K562 (cell line): Measurements from ENCODE around the gene MSH2. TPM values are rescaled to one million over a fixed set of nuclear protein-coding genes. Genes with fewer than 3 reads are reported as not detected.
A peak's percentile ranks its signal among the peaks of the same experiment; 100 is the strongest.

ENCODE experiments used
- ATAC-seq: fragments of 200-7000 bp; cut with Tn5 transposase; 3 replicates; pipeline ENCODE4 v1.9.1; 2020; ENCODE audit warnings: moderate library complexity
- BruUV-seq: library from RNA; stranded (reverse); fragments of 400-500 nt; replicated peaks from 2 replicates; lab custom pipeline; 2021; lab: Mats Ljungman, UMichigan
- CTCF ChIA-PET: fragments of 300-600 bp; formaldehyde crosslinking; extraction: SDS; loops from one replicate; lab custom pipeline; 2021; ENCODE audit warnings: low intra/inter-chr PET ratio; lab: Yijun Ruan, JAX
- POLR2A ChIA-PET: fragments of 300-600, 350-650 bp; sonication (Branson Sonifier 250); formaldehyde crosslinking; extraction: SDS; loops from one replicate; lab custom pipeline; 2021; ENCODE audit warnings: antibody characterized with exemption, inconsistent platforms; lab: Yijun Ruan, JAX
- DNase-seq, 4 experiments: peaks; one replicate each; pipeline versions ENCODE4 v3.0.0 to v3.0.0-alpha.2; 2011 to 2018; ENCODE audit warnings: low spot score in 3 of 4, mixed read lengths in 3 of 4; ENCODE audit errors: extremely low read depth in 1 of 4
- FAIRE-seq: peaks from 2 replicates; lab custom pipeline; 2011; peaks lifted over from hg19 to GRCh38; lab: Jason Lieb, UNC
- H2AFZ ChIP-seq: 2 replicates; pipeline ENCODE4 v1.6.0; 2011; ENCODE audit warnings: low read depth, low read length, control low read depth, inconsistent platforms
- H3K27ac ChIP-seq: fragments of 200-600 bp; 3 replicates; pipeline ENCODE4 v1.8.0; 2011; ENCODE audit warnings: low read depth, mild to moderate bottlenecking, control low read depth, inconsistent platforms, low read length, moderate library complexity, mixed read lengths; ENCODE audit errors: extremely low read depth
- H3K27me3 ChIP-seq, 2 experiments: fragments of 300-600 bp in 1 of 2; 2 replicates in 1 of 2; 3 replicates in 1 of 2; pipeline versions ENCODE4 v1.6.0 to v1.8.0; 2011; ENCODE audit warnings: inconsistent platforms in 2 of 2, low read length in 2 of 2, mild to moderate bottlenecking in 1 of 2, mixed read lengths in 1 of 2, moderate library complexity in 1 of 2; ENCODE audit not compliant: control insufficient read depth in 2 of 2, insufficient read depth in 2 of 2
- H3K36me3 ChIP-seq: fragments of 300-600 bp; 3 replicates; pipeline ENCODE4 v1.8.0; 2011; ENCODE audit warnings: mild to moderate bottlenecking, low read length, inconsistent platforms; ENCODE audit not compliant: control insufficient read depth, insufficient read depth
- H3K4me1 ChIP-seq, 2 experiments: fragments of 200-600 bp in 1 of 2; replicated peaks in 1 of 2; 2 replicates in 1 of 2; 3 replicates in 1 of 2; pipeline versions ENCODE4 v1.5.1 to v1.8.0; 2011; ENCODE audit warnings: inconsistent platforms in 2 of 2, low read length in 2 of 2, mild to moderate bottlenecking in 1 of 2, mixed read lengths in 1 of 2, moderate library complexity in 1 of 2; ENCODE audit not compliant: control insufficient read depth in 2 of 2, insufficient read depth in 2 of 2
- H3K4me2 ChIP-seq: 2 replicates; pipeline ENCODE4 v1.6.1; 2011; ENCODE audit warnings: low read length, control low read depth, inconsistent platforms, mixed read lengths; ENCODE audit not compliant: insufficient read depth
- H3K4me3 ChIP-seq: fragments of 200-600 bp; sonication (generic), shearing (Covaris generic); 2 replicates; pipeline ENCODE4 v1.5.1; 2016; ENCODE audit warnings: control low read depth, inconsistent platforms
- H3K79me2 ChIP-seq: fragments of 200-600 bp; 3 replicates; pipeline ENCODE4 v1.8.0; 2011; ENCODE audit warnings: low read length, inconsistent platforms; ENCODE audit not compliant: control insufficient read depth, insufficient read depth
- H3K9ac ChIP-seq, 2 experiments: 2 replicates each; pipeline versions ENCODE4 v1.6.0 to v1.6.1; 2011; ENCODE audit warnings: low read depth in 2 of 2, low read length in 2 of 2, control low read depth in 1 of 2, inconsistent platforms in 1 of 2, mild to moderate bottlenecking in 1 of 2, mixed read lengths in 1 of 2; ENCODE audit not compliant: insufficient read depth in 1 of 2
- H3K9me1 ChIP-seq: one replicate; pipeline ENCODE4 v1.6.0; 2011; ENCODE audit warnings: inconsistent platforms, mild to moderate bottlenecking, low read length, moderate library complexity; ENCODE audit not compliant: control insufficient read depth, insufficient read depth
- H3K9me3 ChIP-seq: replicated peaks from 2 replicates; pipeline ENCODE4 v1.5.1; 2011; ENCODE audit warnings: low read depth, low read length, inconsistent platforms; ENCODE audit not compliant: control insufficient read depth, insufficient read depth
- H4K20me1 ChIP-seq: replicated peaks from 2 replicates; pipeline ENCODE4 v1.6.1; 2011; ENCODE audit warnings: low read length, inconsistent platforms, mixed read lengths; ENCODE audit not compliant: control insufficient read depth, insufficient read depth
- BDP1 ChIP-seq: IDR thresholded peaks from 3 replicates; pipeline ENCODE4 v1.6.1; 2011; ENCODE audit not compliant: insufficient read length, insufficient read depth
- CBFA2T3 ChIP-seq: fragments of 450-650 bp; IDR thresholded peaks from 2 replicates; pipeline ENCODE4 v1.6.1; 2017
- CXXC5 ChIP-seq: fragments of 250-450 bp; sonication (Bioruptor Pico); IDR thresholded peaks from 2 replicates; pipeline ENCODE4 v1.8.0; 2022; ENCODE audit warnings: inconsistent platforms, mild to moderate bottlenecking, moderate library complexity
- GATAD2A ChIP-seq: fragments of 450-650 bp; IDR thresholded peaks from 2 replicates; pipeline ENCODE4 v1.6.1; 2017
- LCOR ChIP-seq: sonication (generic); formaldehyde crosslinking; IDR thresholded peaks from 2 replicates; pipeline ENCODE4 v1.8.0; 2022; ENCODE audit warnings: mild to moderate bottlenecking, missing genetic modification reagents
- MAFG ChIP-seq: fragments of 450-650 bp; conservative IDR thresholded peaks from 2 replicates; pipeline ENCODE4 v1.6.1; 2016; ENCODE audit warnings: missing genetic modification characterization, missing compliant biosample characterization
- NCOA4 ChIP-seq: fragments of 450-650 bp; IDR thresholded peaks from 2 replicates; pipeline ENCODE4 v1.6.1; 2018; ENCODE audit warnings: mild to moderate bottlenecking; ENCODE audit not compliant: partially characterized antibody
- PML ChIP-seq: IDR thresholded peaks from 2 replicates; pipeline ENCODE4 v1.6.1; 2012; ENCODE audit warnings: low read length, inconsistent platforms
- RCOR1 ChIP-seq, 2 experiments: IDR thresholded peaks; 2 replicates each; pipeline ENCODE4 v1.6.1; 2012; ENCODE audit warnings: low read depth in 2 of 2, low read length in 2 of 2, borderline replicate concordance in 1 of 2, improper control_type of control experiment in 1 of 2
- ZBED1 ChIP-seq: IDR thresholded peaks from 2 replicates; pipeline ENCODE4 v1.6.1; 2014
- ZNF217 ChIP-seq: sonication (generic); formaldehyde crosslinking; IDR thresholded peaks from 2 replicates; pipeline ENCODE4 v1.8.0; 2022; ENCODE audit warnings: mild to moderate bottlenecking, missing genetic modification reagents
- ZNF644 ChIP-seq: fragments of 200-800 bp; sonication (Bioruptor generic); IDR thresholded peaks from 2 replicates; pipeline ENCODE4 v1.6.1; 2016; ENCODE audit warnings: low read depth, missing genetic modification characterization, missing compliant biosample characterization
- ZNF778 ChIP-seq: fragments of 450-650 bp; formaldehyde crosslinking; IDR thresholded peaks from 2 replicates; pipeline ENCODE4 v1.4.0; 2020; ENCODE audit warnings: mild to moderate bottlenecking, moderate library complexity
- WGBS: fragments of 100-300 bp; shearing (Covaris generic); methylation state at CpG from one replicate; pipeline ENCODE4 v1.1.6; 2016; ENCODE audit warnings: low coverage, mixed read lengths; ENCODE audit not compliant: insufficient coverage; ENCODE audit errors: missing lambda C conversion rate; 5-methylcytosine and 5-hydroxymethylcytosine counted together
- in situ Hi-C: fragments of 300-500 bp; cut with MboI; formaldehyde crosslinking; loops from 4 replicates; pipeline ENCODE4 v1.15.0; 2018; ENCODE audit warnings: inconsistent platforms, mixed read lengths
- intact Hi-C: fragments of 100-400 bp; cut with micrococcal nuclease; formaldehyde crosslinking; loops from 2 replicates; pipeline ENCODE4 v1.14.2; 2022
- polyA plus RNA-seq, 8 experiments: library from polyadenylated mRNA; depleted of rRNA in 4 of 8; stranded (reverse) in 5 of 8; unstranded in 3 of 8; fragments of >200 nt; fragmentation: Nextera tagmentation in 2 of 8; fragmentation: Illumina TruSeq in 1 of 8; extraction: Ambion mirVana in 2 of 8; extraction: Trizol in 1 of 8; gene quantifications; 2 replicates each; pipeline versions ENCODE4 v1.2.1 to v1.2.3, GENCODE V29; 2011 to 2014; ENCODE audit warnings: inconsistent platforms in 1 of 8, missing spikeins in 1 of 8
- total RNA-seq, 7 experiments: library from RNA; depleted of rRNA in 6 of 7; stranded (reverse); fragments of >200 nt in 6 of 7; fragmentation: Illumina TruSeq in 2 of 7; extraction: Trizol in 2 of 7; gene quantifications; 2 replicates each; pipeline versions ENCODE4 v1.2.1 to v1.2.3, GENCODE V29; 2011 to 2021; ENCODE audit warnings: low replicate concordance in 1 of 7
- TF ChIP-seq, protein P1 (sequence below), 2 experiments: fragments of 450-650 bp in 1 of 2; sonication (generic) in 1 of 2; formaldehyde crosslinking in 1 of 2; IDR thresholded peaks; 2 replicates each; pipeline versions ENCODE4 v1.7.1 to v1.9.0; 2016 to 2022; ENCODE audit warnings: inconsistent platforms in 1 of 2, mild to moderate bottlenecking in 1 of 2, missing genetic modification reagents in 1 of 2
- TF ChIP-seq, protein P2 (sequence below): fragments of 250-450 bp; sonication (Bioruptor Pico); IDR thresholded peaks from 2 replicates; pipeline ENCODE4 v1.8.0; 2021; ENCODE audit warnings: borderline replicate concordance, mild to moderate bottlenecking, moderate library complexity; ENCODE audit not compliant: poor library complexity, severe bottlenecking

Gene MSH2
- total and polyA plus RNA-seq, 9 of the 15 experiments (the other 6 are each of a cell fraction or from before 2014, with no cell fraction given), result 51.8 to 139 (median 113) TPM

DNA sequence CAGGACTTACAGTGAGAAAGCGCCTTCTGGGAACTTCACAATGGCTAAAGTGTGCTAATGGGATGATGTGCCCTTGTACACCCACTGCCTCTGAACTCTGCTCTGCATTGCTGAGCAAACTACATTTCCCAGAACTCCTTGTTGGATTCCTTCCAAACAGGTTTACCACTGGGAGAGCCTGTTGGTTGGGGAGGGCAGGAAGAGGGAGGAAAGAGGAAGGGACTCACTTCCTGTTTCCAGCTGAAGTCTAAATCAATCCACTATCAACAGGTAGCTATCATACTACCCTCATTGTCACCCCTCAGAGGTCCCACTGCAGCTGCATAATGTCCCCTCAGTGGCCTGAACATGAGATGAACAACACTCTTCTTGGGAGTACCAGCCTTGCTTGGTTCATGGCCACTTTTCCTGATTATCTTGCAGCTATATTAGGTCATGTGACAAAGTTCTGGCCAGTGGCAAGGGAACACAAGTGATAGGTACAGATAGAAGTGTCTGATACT lies 109.7 kb downstream of the MSH2 start:
- no TSS peak for BruUV-seq
- TF ChIP-seq GATAD2A (no peak), RCOR1 (IDR thresholded peaks at IDR 0.05; ENCODE audit: borderline replicate concordance in 1 of 2, low read depth in 2 of 2, low read length in 2 of 2) (no peak), BDP1 (no peak), MAFG (tag) (no peak), ZNF217 (CRISPR knock-in tag) (no peak), PML (no peak), CBFA2T3 (no peak), NCOA4 (no peak), LCOR (CRISPR knock-in tag) (no peak), ZBED1 (no peak), ZNF644 (peak; percentile 85), CXXC5 (CRISPR knock-in tag) (peak; percentile 27), ZNF778 (no peak)
- TF ChIP-seq, protein P1, sequence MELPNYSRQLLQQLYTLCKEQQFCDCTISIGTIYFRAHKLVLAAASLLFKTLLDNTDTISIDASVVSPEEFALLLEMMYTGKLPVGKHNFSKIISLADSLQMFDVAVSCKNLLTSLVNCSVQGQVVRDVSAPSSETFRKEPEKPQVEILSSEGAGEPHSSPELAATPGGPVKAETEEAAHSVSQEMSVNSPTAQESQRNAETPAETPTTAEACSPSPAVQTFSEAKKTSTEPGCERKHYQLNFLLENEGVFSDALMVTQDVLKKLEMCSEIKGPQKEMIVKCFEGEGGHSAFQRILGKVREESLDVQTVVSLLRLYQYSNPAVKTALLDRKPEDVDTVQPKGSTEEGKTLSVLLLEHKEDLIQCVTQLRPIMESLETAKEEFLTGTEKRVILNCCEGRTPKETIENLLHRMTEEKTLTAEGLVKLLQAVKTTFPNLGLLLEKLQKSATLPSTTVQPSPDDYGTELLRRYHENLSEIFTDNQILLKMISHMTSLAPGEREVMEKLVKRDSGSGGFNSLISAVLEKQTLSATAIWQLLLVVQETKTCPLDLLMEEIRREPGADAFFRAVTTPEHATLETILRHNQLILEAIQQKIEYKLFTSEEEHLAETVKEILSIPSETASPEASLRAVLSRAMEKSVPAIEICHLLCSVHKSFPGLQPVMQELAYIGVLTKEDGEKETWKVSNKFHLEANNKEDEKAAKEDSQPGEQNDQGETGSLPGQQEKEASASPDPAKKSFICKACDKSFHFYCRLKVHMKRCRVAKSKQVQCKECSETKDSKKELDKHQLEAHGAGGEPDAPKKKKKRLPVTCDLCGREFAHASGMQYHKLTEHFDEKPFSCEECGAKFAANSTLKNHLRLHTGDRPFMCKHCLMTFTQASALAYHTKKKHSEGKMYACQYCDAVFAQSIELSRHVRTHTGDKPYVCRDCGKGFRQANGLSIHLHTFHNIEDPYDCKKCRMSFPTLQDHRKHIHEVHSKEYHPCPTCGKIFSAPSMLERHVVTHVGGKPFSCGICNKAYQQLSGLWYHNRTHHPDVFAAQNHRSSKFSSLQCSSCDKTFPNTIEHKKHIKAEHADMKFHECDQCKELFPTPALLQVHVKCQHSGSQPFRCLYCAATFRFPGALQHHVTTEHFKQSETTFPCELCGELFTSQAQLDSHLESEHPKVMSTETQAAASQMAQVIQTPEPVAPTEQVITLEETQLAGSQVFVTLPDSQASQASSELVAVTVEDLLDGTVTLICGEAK (IDR thresholded peaks at IDR 0.05), result peak; percentile 92
- TF ChIP-seq, protein P1 (CRISPR knock-in tag; IDR thresholded peaks at IDR 0.05), result no peak
- TF ChIP-seq, protein P2, sequence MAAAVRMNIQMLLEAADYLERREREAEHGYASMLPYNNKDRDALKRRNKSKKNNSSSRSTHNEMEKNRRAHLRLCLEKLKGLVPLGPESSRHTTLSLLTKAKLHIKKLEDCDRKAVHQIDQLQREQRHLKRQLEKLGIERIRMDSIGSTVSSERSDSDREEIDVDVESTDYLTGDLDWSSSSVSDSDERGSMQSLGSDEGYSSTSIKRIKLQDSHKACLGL (CRISPR knock-in tag), result no peak

More for the DNA sequence above, 109.7 kb downstream of the MSH2 start:
- Histone ChIP-seq H3K9ac (no peak overlapping the region), H2AFZ (peak overlapping the region; percentile 94), H3K27ac (no peak overlapping the region), H3K79me2 (no peaks in the 10 kb centered on the region), H3K27me3 (peaks cover 6 to 13% of the 10 kb centered on the region in 2 experiments; a peak in 3 of 5 replicates), H3K4me3 (no peak overlapping the region), H4K20me1 (no peaks in the 10 kb centered on the region), H3K9me3 (no peaks in the 10 kb centered on the region), H3K9me1 (no peaks in the 10 kb centered on the region), H3K4me1 (peaks cover 0 to 6% of the 10 kb centered on the region in 2 experiments; a peak in 2 of 5 replicates), H3K36me3 (no peaks in the 10 kb centered on the region), H3K4me2 (peak overlapping the region; percentile 50; the same call in 1 of the 2 replicates)
- 11% methylated on average over 1 of the region's 1 CpG for WGBS
- in situ Hi-C loops, result no loop called here
- peak; percentile 24 to 58 (median 40) for DNase-seq
- peak; percentile 87 for FAIRE-seq
- POLR2A ChIA-PET, result interaction anchor here (0.6 to 1.2 kb wide), 3 partner anchors 10 to 72 kb away, joined by 3 to 6 read pairs (median 3); no protein-coding TSS in a partner anchor
- peak; percentile 87 for ATAC-seq
- CTCF ChIA-PET, result no interaction called here
- intact Hi-C loops, result no loop called here
